ENCODE results near the gene CDCA4.

Gene CDCA4

GRCh38 chr14:104996483-104996882, 24.4 kb downstream of the CDCA4 start:
- H3K4me2 ChIP-seq (ENCODE audit: low read length) = no peak overlapping the region
- TF ChIP-seq CTCF (IDR thresholded peaks at IDR 0.05; ENCODE audit: low read depth, low read length, poor library complexity, severe bottlenecking) = no peak
- no peak for TF ChIP-seq EZH2phosphoT487 (IDR thresholded peaks at IDR 0.05; ENCODE audit: borderline replicate concordance, low read length)
- H3K36me3 ChIP-seq (ENCODE audit: control insufficient read depth, low read length) = peaks cover 10% of the 10 kb centered on the region
- H4K20me1 ChIP-seq (ENCODE audit: control insufficient read depth, insufficient read depth, low read depth, low read length) = peaks cover 6% of the 10 kb centered on the region; the same call in 1 of the 2 replicates
- H3K27me3 ChIP-seq (ENCODE audit: control insufficient read depth, low read length) = no peaks in the 10 kb centered on the region
- H3K4me1 ChIP-seq (ENCODE audit: control insufficient read depth, low read length) = no peaks in the 10 kb centered on the region
- H3K79me2 ChIP-seq (ENCODE audit: control insufficient read depth, low read length) = no peaks in the 10 kb centered on the region
- H3K27ac ChIP-seq (ENCODE audit: low read depth, low read length) = no peak overlapping the region
- H3K9me2 ChIP-seq (replicated peaks; ENCODE audit: control insufficient read depth, low read length) = no peaks in the 10 kb centered on the region
- 0 out of 2 replicates have a peak, but pooled peaks cover 5% of the 10 kb centered on the region for H3F3A ChIP-seq (ENCODE audit: control insufficient read depth, insufficient read depth)
- no peaks in the 10 kb centered on the region for H3K9me3 ChIP-seq (ENCODE audit: control insufficient read depth, insufficient read depth, low read length)
- no peak overlapping the region for H3K4me3 ChIP-seq (ENCODE audit: low read length)

GRCh38 chr14:104996032-104996431, 24.9 kb downstream of the CDCA4 start:
- Histone ChIP-seq H4K20me1 (ENCODE audit: control insufficient read depth, insufficient read depth, low read depth, low read length) (peaks cover 6% of the 10 kb centered on the region; the same call in 1 of the 2 replicates), H3K9me3 (ENCODE audit: control insufficient read depth, insufficient read depth, low read length) (no peaks in the 10 kb centered on the region), H3K27ac (ENCODE audit: low read depth, low read length) (no peak overlapping the region), H3F3A (ENCODE audit: control insufficient read depth, insufficient read depth) (0 out of 2 replicates have a peak, but pooled peaks cover 5% of the 10 kb centered on the region), H3K4me3 (ENCODE audit: low read length) (no peak overlapping the region), H3K79me2 (ENCODE audit: control insufficient read depth, low read length) (no peaks in the 10 kb centered on the region), H3K36me3 (ENCODE audit: control insufficient read depth, low read length) (peaks cover 10% of the 10 kb centered on the region), H3K4me2 (ENCODE audit: low read length) (no peak overlapping the region), H3K27me3 (ENCODE audit: control insufficient read depth, low read length) (no peaks in the 10 kb centered on the region), H3K4me1 (ENCODE audit: control insufficient read depth, low read length) (no peaks in the 10 kb centered on the region), H3K9me2 (replicated peaks; ENCODE audit: control insufficient read depth, low read length) (no peaks in the 10 kb centered on the region)
- no peak for TF ChIP-seq EZH2phosphoT487 (IDR thresholded peaks at IDR 0.05; ENCODE audit: borderline replicate concordance, low read length)
- no peak for TF ChIP-seq CTCF (IDR thresholded peaks at IDR 0.05; ENCODE audit: low read depth, low read length, poor library complexity, severe bottlenecking)

DNA sequence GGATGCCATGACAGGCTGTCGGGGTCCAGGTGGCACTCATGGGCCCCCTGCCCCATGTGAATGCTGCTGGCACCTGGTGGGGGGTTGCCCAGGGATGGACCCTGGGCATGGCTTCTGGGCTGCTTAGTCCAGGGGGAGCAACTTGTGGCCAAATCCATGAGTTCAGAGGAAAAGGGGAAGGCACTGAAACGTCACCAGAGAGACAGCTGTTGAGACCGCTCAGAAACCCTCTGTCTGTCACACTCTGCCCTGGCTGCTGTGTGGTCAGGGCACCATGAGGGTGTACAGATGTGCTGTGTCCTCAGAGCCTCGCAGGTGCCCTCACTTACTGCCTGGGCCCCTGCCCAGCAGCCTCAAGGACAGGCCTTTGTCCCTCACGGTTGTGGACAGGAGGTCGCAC, 25.9 kb downstream of the CDCA4 start:
- TF ChIP-seq EZH2phosphoT487 (IDR thresholded peaks at IDR 0.05; ENCODE audit: borderline replicate concordance, low read length) (no peak), CTCF (IDR thresholded peaks at IDR 0.05; ENCODE audit: low read depth, low read length, poor library complexity, severe bottlenecking) (no peak)
- Histone ChIP-seq H3K27ac (ENCODE audit: low read depth, low read length) (no peak overlapping the region), H3K4me2 (ENCODE audit: low read length) (no peak overlapping the region), H3K9me3 (ENCODE audit: control insufficient read depth, insufficient read depth, low read length) (no peaks in the 10 kb centered on the region), H4K20me1 (ENCODE audit: control insufficient read depth, insufficient read depth, low read depth, low read length) (peaks cover 6% of the 10 kb centered on the region; the same call in 1 of the 2 replicates), H3K4me1 (ENCODE audit: control insufficient read depth, low read length) (no peaks in the 10 kb centered on the region), H3K27me3 (ENCODE audit: control insufficient read depth, low read length) (no peaks in the 10 kb centered on the region), H3K79me2 (ENCODE audit: control insufficient read depth, low read length) (no peaks in the 10 kb centered on the region), H3F3A (ENCODE audit: control insufficient read depth, insufficient read depth) (0 out of 2 replicates have a peak, but pooled peaks cover 5% of the 10 kb centered on the region), H3K9me2 (replicated peaks; ENCODE audit: control insufficient read depth, low read length) (no peaks in the 10 kb centered on the region), H3K36me3 (ENCODE audit: control insufficient read depth, low read length) (peaks cover 9% of the 10 kb centered on the region), H3K4me3 (ENCODE audit: low read length) (no peak overlapping the region)
